ENCODE measurements around the gene ATP11C.
"Not testable (repeated sequence)": the region's sequence is repeated elsewhere in the genome, so short reads cannot be mapped to it uniquely, and the experiment has no call there.

DNA sequence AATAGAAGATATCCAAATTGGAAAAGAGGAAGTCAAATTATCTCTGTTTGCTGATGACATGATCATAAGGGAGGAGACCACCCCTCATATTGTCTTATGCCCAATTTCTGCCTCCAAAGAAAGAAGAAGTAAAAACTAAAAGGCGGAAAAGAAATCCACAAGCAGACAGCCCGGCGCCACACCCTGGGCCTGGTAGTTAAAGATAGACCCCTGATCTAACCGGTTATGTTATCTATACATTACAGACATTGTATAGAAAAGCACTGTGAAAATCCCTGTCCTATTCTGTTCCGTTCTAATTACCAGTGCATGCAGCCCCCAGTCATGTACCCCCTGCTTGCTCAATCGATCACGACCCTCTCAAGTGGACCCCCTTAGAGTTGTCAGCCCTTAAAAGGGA is 247.7 kb downstream of the ATP11C start:
- not testable (repeated sequence) for TF ChIP-seq CTCF, POLR2A (IDR thresholded peaks at IDR 0.05)
